ENCODE measurements around the gene IRF4.

- TF ChIP-seq, protein P1, sequence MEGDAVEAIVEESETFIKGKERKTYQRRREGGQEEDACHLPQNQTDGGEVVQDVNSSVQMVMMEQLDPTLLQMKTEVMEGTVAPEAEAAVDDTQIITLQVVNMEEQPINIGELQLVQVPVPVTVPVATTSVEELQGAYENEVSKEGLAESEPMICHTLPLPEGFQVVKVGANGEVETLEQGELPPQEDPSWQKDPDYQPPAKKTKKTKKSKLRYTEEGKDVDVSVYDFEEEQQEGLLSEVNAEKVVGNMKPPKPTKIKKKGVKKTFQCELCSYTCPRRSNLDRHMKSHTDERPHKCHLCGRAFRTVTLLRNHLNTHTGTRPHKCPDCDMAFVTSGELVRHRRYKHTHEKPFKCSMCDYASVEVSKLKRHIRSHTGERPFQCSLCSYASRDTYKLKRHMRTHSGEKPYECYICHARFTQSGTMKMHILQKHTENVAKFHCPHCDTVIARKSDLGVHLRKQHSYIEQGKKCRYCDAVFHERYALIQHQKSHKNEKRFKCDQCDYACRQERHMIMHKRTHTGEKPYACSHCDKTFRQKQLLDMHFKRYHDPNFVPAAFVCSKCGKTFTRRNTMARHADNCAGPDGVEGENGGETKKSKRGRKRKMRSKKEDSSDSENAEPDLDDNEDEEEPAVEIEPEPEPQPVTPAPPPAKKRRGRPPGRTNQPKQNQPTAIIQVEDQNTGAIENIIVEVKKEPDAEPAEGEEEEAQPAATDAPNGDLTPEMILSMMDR (IDR thresholded peaks at IDR 0.05) = no peak
- TF ChIP-seq POLR2A (IDR thresholded peaks at IDR 0.05) = no peak
Observed at GRCh38 chr6:437037-437392, 45.5 kb downstream of the IRF4 start.
